HG02610 (cell line): ENCODE measurements around the gene MINK1.

Experiments
- ATAC-seq: cut with Tn5 transposase; IDR thresholded peaks from one replicate; pipeline ENCODE4 v1.9.1; 2021; ENCODE audit warnings: mild to moderate bottlenecking, moderate library complexity; ENCODE audit not compliant: unreplicated experiment

Gene MINK1

GRCh38 chr17:4810696-4811290 is 22.3 kb upstream of the MINK1 start:
- ATAC-seq, result no peak

GRCh38 chr17:4811471-4811870 is 21.7 kb upstream of the MINK1 start:
- no peak for ATAC-seq

GRCh38 chr17:4812690-4813089 is 20.4 kb upstream of the MINK1 start:
- ATAC-seq, result no peak

GRCh38 chr17:4815043-4815675 is 18.0 kb upstream of the MINK1 start:
- ATAC-seq, result no peak

GRCh38 chr17:4816826-4817225 is 16.3 kb upstream of the MINK1 start:
- no peak for ATAC-seq

- no peak for ATAC-seq
Measured at GRCh38 chr17:4818276-4818675, 14.9 kb upstream of the MINK1 start.

- no peak for ATAC-seq
Measured at GRCh38 chr17:4822835-4823234, 10.3 kb upstream of the MINK1 start.

GRCh38 chr17:4823373-4824089 is 9.6 kb upstream of the MINK1 start:
- ATAC-seq, result no peak

- ATAC-seq, result no peak
Measured at GRCh38 chr17:4827399-4827798, 5.7 kb upstream of the MINK1 start.

- peak; percentile 9 for ATAC-seq
Measured at GRCh38 chr17:4832829-4833177, 337 bp upstream of the MINK1 start.

GRCh38 chr17:4833941-4834680 is 971 bp downstream of the MINK1 start:
- ATAC-seq, result no peak

- ATAC-seq, result no peak
Measured at GRCh38 chr17:4834681-4835020, 1.5 kb downstream of the MINK1 start.

- ATAC-seq, result no peak
Measured at GRCh38 chr17:4836221-4836620, 3.1 kb downstream of the MINK1 start.

GRCh38 chr17:4837471-4838308 is 4.5 kb downstream of the MINK1 start:
- no peak for ATAC-seq

GRCh38 chr17:4838309-4838785 is 5.2 kb downstream of the MINK1 start:
- ATAC-seq, result no peak

- ATAC-seq, result no peak
Measured at GRCh38 chr17:4839221-4839620, 6.1 kb downstream of the MINK1 start.

GRCh38 chr17:4839965-4840892 is 7.1 kb downstream of the MINK1 start:
- ATAC-seq, result no peak

- ATAC-seq, result no peak
Measured at GRCh38 chr17:4840893-4841242, 7.7 kb downstream of the MINK1 start.

- ATAC-seq, result no peak
Measured at GRCh38 chr17:4842376-4842775, 9.2 kb downstream of the MINK1 start.
